ENCODE results near the gene MARCHF3.

DNA sequence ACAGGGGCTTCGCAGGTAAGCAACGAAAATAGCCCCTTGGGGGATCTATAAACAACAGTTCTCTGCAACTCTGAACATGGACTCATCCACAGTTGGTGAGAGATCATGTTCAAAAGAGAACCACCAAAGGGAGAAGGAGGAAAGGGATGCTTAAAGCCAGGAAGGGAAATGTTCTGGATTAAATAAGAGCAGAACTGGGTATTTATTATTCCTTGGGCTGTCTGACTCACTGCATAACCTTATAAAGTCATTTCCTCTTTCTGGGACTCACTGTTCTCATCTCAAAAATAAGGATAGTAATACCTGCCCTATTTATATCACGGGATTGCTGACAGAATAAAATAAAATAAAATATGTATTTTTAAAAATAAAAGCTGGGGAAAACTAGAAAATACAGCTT is 11.2 kb upstream of the MARCHF3 start:
- TF ChIP-seq, protein P1, sequence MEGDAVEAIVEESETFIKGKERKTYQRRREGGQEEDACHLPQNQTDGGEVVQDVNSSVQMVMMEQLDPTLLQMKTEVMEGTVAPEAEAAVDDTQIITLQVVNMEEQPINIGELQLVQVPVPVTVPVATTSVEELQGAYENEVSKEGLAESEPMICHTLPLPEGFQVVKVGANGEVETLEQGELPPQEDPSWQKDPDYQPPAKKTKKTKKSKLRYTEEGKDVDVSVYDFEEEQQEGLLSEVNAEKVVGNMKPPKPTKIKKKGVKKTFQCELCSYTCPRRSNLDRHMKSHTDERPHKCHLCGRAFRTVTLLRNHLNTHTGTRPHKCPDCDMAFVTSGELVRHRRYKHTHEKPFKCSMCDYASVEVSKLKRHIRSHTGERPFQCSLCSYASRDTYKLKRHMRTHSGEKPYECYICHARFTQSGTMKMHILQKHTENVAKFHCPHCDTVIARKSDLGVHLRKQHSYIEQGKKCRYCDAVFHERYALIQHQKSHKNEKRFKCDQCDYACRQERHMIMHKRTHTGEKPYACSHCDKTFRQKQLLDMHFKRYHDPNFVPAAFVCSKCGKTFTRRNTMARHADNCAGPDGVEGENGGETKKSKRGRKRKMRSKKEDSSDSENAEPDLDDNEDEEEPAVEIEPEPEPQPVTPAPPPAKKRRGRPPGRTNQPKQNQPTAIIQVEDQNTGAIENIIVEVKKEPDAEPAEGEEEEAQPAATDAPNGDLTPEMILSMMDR (IDR thresholded peaks at IDR 0.05; ENCODE audit: low read depth, low read length): no peak
- TF ChIP-seq POLR2A (IDR thresholded peaks at IDR 0.05; ENCODE audit: extremely low read depth, insufficient read length): no peak
- TF ChIP-seq, protein P2, sequence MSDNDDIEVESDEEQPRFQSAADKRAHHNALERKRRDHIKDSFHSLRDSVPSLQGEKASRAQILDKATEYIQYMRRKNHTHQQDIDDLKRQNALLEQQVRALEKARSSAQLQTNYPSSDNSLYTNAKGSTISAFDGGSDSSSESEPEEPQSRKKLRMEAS (IDR thresholded peaks at IDR 0.05; ENCODE audit: low read depth, low read length): no peak

Measured in NB4 (cell line).